ENCODE measurements around the gene NFIX.
A peak's percentile ranks its signal among the peaks of the same experiment; 100 is the strongest.

The NFIX gene

GRCh38 chr19:13040948-13041292 is 45.6 kb downstream of the NFIX start:
- FAIRE-seq (no peak), DNase-seq (ENCODE audit: insufficient read length, low spot score) (no peak)
- no peak for TF ChIP-seq POLR2A (IDR thresholded peaks at IDR 0.05; ENCODE audit: low read depth, low read length)

- no peak for TF ChIP-seq POLR2A (IDR thresholded peaks at IDR 0.05; ENCODE audit: low read depth, low read length)
- DNase-seq (ENCODE audit: insufficient read length, low spot score) (no peak), FAIRE-seq (no peak)
Measured at GRCh38 chr19:13042443-13043130, 47.3 kb downstream of the NFIX start.

- TF ChIP-seq POLR2A (IDR thresholded peaks at IDR 0.05; ENCODE audit: low read depth, low read length): no peak
- DNase-seq (ENCODE audit: insufficient read length, low spot score) (no peak), FAIRE-seq (no peak)
Measured at GRCh38 chr19:13043285-13043684, 48.0 kb downstream of the NFIX start.

GRCh38 chr19:13044231-13044836 is 49.1 kb downstream of the NFIX start:
- FAIRE-seq (no peak), DNase-seq (ENCODE audit: insufficient read length, low spot score) (no peak)
- no peak for TF ChIP-seq POLR2A (IDR thresholded peaks at IDR 0.05; ENCODE audit: low read depth, low read length)

GRCh38 chr19:13045812-13046211 is 50.5 kb downstream of the NFIX start:
- TF ChIP-seq POLR2A (IDR thresholded peaks at IDR 0.05; ENCODE audit: low read depth, low read length): no peak
- no peak for DNase-seq (ENCODE audit: insufficient read length, low spot score)
- FAIRE-seq: no peak

- TF ChIP-seq POLR2A (IDR thresholded peaks at IDR 0.05; ENCODE audit: low read depth, low read length): no peak
- FAIRE-seq: no peak
- DNase-seq (ENCODE audit: insufficient read length, low spot score): no peak
Measured at GRCh38 chr19:13047374-13047773, 52.1 kb downstream of the NFIX start.

- DNase-seq (ENCODE audit: insufficient read length, low spot score) (no peak), FAIRE-seq (no peak)
- no peak for TF ChIP-seq POLR2A (IDR thresholded peaks at IDR 0.05; ENCODE audit: low read depth, low read length)
Measured at GRCh38 chr19:13050274-13050673, 55.0 kb downstream of the NFIX start.

- TF ChIP-seq POLR2A (IDR thresholded peaks at IDR 0.05; ENCODE audit: low read depth, low read length): no peak
- no peak for FAIRE-seq
- DNase-seq (ENCODE audit: insufficient read length, low spot score): no peak
Measured at GRCh38 chr19:13051557-13052165, 56.4 kb downstream of the NFIX start.

GRCh38 chr19:13052447-13053175 is 57.3 kb downstream of the NFIX start:
- DNase-seq (ENCODE audit: insufficient read length, low spot score) (no peak), FAIRE-seq (no peak)
- no peak for TF ChIP-seq POLR2A (IDR thresholded peaks at IDR 0.05; ENCODE audit: low read depth, low read length)

GRCh38 chr19:13053238-13053637 is 58.0 kb downstream of the NFIX start:
- TF ChIP-seq POLR2A (IDR thresholded peaks at IDR 0.05; ENCODE audit: low read depth, low read length): no peak
- FAIRE-seq (no peak), DNase-seq (ENCODE audit: insufficient read length, low spot score) (no peak)

GRCh38 chr19:13053761-13054625 is 58.7 kb downstream of the NFIX start:
- peak; percentile 89 for DNase-seq (ENCODE audit: insufficient read length, low spot score)
- no peak for TF ChIP-seq POLR2A (IDR thresholded peaks at IDR 0.05; ENCODE audit: low read depth, low read length)
- FAIRE-seq: peak; percentile 90

GRCh38 chr19:13054626-13055212 is 59.4 kb downstream of the NFIX start:
- no peak for DNase-seq (ENCODE audit: insufficient read length, low spot score)
- TF ChIP-seq POLR2A (IDR thresholded peaks at IDR 0.05; ENCODE audit: low read depth, low read length): no peak
- no peak for FAIRE-seq
